Mucosa of stomach (tissue), 1 donor: Measurements from ENCODE around the gene TUBA4B.
"Not testable (repeated sequence)": the region's sequence is repeated elsewhere in the genome, so short reads cannot be mapped to it uniquely, and the experiment has no call there.

Experiments used
- H3K27me3 ChIP-seq: one replicate; pipeline ENCODE4 v1.7.0; 2013; ENCODE audit warnings: mild to moderate bottlenecking, low read length; ENCODE audit not compliant: control insufficient read depth, insufficient read depth
- H3K36me3 ChIP-seq: one replicate; pipeline ENCODE4 v1.7.0; 2013; ENCODE audit warnings: low read length; ENCODE audit not compliant: control insufficient read depth, insufficient read depth
- H3K4me1 ChIP-seq: one replicate; pipeline ENCODE4 v1.7.0; 2013; ENCODE audit warnings: mild to moderate bottlenecking, low read length; ENCODE audit not compliant: control insufficient read depth, insufficient read depth
- H3K4me3 ChIP-seq: one replicate; pipeline ENCODE4 v1.7.0; 2013; ENCODE audit warnings: low read length
- H3K9ac ChIP-seq: one replicate; pipeline ENCODE4 v1.7.0; 2013; ENCODE audit warnings: mild to moderate bottlenecking, low read length, moderate library complexity
- H3K9me3 ChIP-seq: one replicate; pipeline ENCODE4 v1.7.0; 2013; ENCODE audit warnings: mild to moderate bottlenecking, low read length, moderate library complexity; ENCODE audit not compliant: control insufficient read depth
- donor health status: Pancreatic carcinoma.

The TUBA4B gene

DNA sequence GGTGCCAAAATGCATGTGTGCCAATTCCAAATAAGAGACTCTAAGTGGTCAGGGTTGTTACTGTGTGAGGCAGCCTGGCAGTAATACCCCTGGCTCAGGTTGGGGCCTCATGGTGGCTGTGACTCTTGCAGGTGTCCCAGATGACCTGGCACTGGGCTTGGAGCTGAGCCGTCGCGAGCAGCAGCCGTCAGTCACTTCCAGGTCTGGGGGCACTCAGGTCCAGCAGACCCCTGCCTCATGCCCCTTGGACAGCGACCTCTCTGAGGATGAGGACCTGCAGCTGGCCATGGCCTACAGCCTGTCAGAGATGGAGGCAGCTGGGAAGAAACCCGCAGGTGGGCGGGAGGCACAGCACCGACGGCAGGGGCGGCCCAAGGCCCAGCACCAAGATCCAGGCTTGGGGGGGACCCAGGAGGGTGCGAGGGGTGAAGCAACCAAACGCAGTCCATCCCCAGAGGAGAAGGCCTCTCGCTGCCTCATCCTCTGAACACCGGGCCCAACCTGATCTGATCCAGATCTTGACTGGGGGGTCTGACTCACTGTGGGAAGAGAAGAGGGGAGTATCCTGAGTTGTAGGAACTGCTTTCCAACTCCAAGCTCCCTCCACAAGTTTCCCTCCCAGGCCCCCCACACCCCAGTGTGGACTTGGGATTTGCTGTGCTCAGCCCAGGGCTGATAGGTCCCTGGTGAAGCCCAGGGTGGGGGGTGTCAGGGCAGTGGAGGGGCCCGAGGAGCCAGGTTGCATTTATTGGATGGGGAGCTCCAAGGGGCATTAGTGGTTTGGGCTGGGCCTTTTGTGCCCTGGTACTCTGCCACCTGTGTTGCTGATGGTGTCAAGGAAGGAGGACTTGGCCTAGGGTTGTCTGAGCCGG is 31.7 kb downstream of the TUBA4B start:
- Histone ChIP-seq H3K9me3 (no peaks in the 10 kb centered on the region), H3K4me1 (peaks cover 16% of the 10 kb centered on the region), H3K9ac (no peak overlapping the region), H3K27me3 (no peaks in the 10 kb centered on the region), H3K36me3 (no peaks in the 10 kb centered on the region), H3K4me3 (no peak overlapping the region)

DNA sequence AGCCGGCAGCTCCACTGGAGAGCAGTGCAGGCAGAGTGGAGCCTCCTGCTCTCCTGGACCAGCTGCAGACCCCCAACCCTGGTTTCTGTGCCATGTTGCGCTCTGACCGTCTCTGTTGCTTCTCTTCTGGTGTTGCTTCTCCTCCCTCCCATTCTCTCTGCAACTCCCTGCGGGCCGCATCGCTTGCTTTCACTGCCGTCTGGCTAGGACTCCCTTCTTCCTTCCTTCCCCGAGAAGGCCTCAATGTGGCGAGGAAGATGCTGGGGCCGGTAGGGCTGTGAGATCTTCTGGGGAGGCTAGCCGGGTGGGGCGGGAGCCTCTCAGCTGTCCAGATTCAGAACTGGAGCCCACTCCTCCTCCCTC is 32.3 kb downstream of the TUBA4B start:
- Histone ChIP-seq H3K27me3 (no peaks in the 10 kb centered on the region), H3K9ac (no peak overlapping the region), H3K36me3 (no peaks in the 10 kb centered on the region), H3K4me1 (peaks cover 11% of the 10 kb centered on the region), H3K9me3 (no peaks in the 10 kb centered on the region), H3K4me3 (no peak overlapping the region)

DNA sequence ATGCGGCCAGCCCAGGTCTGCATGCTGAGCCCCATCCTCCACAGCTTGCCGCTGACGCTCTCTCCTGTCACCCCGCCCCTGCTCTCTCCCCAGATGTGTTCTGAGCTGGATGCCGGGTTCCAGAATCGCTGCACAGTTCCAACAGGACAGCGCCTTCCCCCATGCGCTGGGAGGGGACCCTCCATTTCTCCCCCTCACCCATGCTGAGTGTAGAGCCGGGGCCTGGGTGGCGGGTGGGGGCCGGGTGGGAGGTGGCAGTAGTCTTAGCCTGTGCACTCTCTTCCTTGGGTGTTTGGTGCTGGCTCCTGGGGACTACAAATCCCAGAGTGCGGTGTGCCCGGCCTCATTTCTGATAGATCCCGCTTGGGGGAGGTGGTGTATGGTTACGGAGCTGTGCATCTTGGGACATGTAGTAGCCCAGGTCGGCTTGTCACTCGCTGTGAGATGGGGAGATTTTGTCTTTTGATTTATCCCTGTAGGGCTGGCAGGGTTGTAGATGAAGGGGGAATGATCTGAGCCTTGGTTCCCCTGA is 32.9 kb downstream of the TUBA4B start:
- Histone ChIP-seq H3K27me3 (no peaks in the 10 kb centered on the region), H3K9me3 (no peaks in the 10 kb centered on the region), H3K4me1 (peaks cover 10% of the 10 kb centered on the region), H3K36me3 (no peaks in the 10 kb centered on the region), H3K4me3 (no peak overlapping the region), H3K9ac (no peak overlapping the region)

DNA sequence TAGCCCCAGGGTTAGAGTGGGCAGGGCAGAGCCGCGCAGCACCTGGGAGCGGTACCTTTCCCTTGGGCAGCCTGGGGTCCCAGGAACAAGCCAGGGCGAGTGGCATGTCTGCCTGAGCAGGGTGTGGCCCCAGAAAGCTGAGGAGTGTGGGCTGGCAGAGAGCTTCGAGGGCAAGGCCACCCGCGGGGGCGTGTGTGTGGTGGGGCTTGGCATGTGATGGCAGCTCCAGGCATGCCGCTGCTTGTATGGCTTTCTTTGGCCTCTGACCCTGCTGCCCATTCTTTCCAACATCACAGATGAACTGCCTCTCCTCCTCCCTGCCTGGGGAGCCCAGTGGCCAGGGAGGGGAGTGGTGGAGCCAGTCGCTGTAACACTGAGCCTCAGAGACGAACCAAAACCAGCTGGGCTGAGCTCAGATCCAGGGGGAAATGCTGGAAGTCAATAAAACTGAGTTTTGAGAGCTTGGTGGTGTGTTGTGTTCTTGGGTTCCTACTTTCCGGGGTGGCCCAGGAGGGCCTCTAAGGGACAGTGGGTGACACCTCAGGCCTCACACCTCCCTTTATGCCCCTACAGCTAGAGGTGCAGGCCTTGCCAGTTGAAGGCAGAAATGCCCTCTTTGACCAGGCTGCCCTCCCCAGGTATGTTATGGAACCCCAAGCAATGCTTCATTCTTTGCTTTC is 33.5 kb downstream of the TUBA4B start:
- Histone ChIP-seq H3K4me3 (no peak overlapping the region), H3K27me3 (no peaks in the 10 kb centered on the region), H3K9ac (no peak overlapping the region), H3K9me3 (no peaks in the 10 kb centered on the region), H3K36me3 (no peaks in the 10 kb centered on the region), H3K4me1 (peaks cover 10% of the 10 kb centered on the region)

- H3K36me3 ChIP-seq, H3K9ac ChIP-seq, H3K4me1 ChIP-seq, H3K4me3 ChIP-seq, H3K9me3 ChIP-seq, H3K27me3 ChIP-seq: not testable (repeated sequence)
These were observed 34.0 kb downstream of the TUBA4B start for GRCh38 chr2:219287116-219287440.

GRCh38 chr2:219287580-219288265 is 34.7 kb downstream of the TUBA4B start:
- Histone ChIP-seq H3K36me3 (no peaks in the 10 kb centered on the region), H3K9ac (no peak overlapping the region), H3K9me3 (no peaks in the 10 kb centered on the region), H3K27me3 (no peaks in the 10 kb centered on the region), H3K4me1 (peaks cover 10% of the 10 kb centered on the region), H3K4me3 (no peak overlapping the region)

DNA sequence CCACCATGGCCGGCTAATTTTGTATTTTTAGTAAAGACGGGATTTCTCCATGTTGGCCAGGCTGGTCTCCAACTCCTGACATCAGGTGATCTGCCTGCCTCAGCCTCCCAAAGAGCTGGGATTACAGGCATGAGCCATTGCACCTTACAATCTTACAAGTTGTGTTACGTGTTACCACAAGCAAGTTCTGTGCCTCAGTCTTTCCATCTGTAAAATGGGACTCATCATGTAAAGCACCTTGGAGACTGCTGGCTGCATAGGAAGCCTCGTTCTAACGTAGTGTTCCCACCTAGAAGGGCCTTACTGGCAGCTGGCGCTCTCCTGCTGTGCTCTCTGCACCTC is 36.1 kb downstream of the TUBA4B start:
- peaks cover 12% of the 10 kb centered on the region for H3K4me1 ChIP-seq
- H3K9ac ChIP-seq = no peak overlapping the region
- no peaks in the 10 kb centered on the region for H3K9me3 ChIP-seq
- no peak overlapping the region for H3K4me3 ChIP-seq
- no peaks in the 10 kb centered on the region for H3K36me3 ChIP-seq
- peaks cover 4% of the 10 kb centered on the region for H3K27me3 ChIP-seq

DNA sequence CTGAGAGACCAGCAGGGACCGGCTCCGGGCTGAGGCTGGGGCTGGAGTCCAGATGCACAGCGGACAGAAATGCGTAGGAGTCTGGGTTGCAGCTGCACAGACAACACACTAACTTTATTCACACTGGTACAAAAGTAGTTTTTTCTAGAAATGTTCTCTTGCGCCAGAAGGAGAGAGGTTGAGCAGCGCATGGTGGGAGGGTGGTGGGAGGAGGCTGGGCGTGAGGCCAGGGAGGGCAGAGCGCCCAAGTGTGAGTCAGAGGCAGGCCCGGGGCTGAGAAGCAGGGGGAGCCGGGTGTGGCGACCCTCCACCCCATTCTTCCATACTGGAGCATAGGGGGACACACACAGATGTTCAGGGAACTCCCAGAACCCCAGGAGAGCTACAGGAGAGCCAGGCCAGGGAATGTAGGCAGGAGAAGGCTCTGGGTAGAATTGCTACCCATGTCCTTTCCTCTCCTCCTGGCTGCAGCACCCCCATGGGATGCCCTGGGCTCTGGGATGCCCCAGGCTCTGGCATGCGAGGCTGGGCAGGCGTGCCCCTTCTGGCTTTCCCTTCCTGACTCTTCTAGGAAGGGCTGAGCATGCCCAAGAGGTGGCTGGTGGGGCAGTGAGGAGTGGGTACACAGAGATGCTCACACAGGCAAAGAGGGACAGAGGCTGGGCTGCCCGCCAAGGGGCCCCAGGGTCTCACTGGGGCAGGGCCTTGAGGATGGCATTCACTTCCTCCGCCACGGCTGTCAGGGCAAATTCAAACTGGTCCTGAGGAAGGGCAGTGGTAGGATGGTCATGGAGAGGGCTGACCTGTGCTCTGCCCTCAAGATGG is 36.7 kb downstream of the TUBA4B start:
- no peaks in the 10 kb centered on the region for H3K36me3 ChIP-seq

GRCh38 chr2:219290381-219291171 is 37.5 kb downstream of the TUBA4B start:
- Histone ChIP-seq H3K9ac (no peak overlapping the region), H3K27me3 (peaks cover 11% of the 10 kb centered on the region), H3K36me3 (no peaks in the 10 kb centered on the region), H3K4me1 (peaks cover 20% of the 10 kb centered on the region), H3K4me3 (no peak overlapping the region), H3K9me3 (no peaks in the 10 kb centered on the region)

More for the DNA sequence above, 36.7 kb downstream of the TUBA4B start:
- H3K4me3 ChIP-seq = no peak overlapping the region
- H3K27me3 ChIP-seq = peaks cover 7% of the 10 kb centered on the region
- no peaks in the 10 kb centered on the region for H3K9me3 ChIP-seq
- H3K9ac ChIP-seq = no peak overlapping the region
- peaks cover 18% of the 10 kb centered on the region for H3K4me1 ChIP-seq

GRCh38 chr2:219291394-219291793 is 38.4 kb downstream of the TUBA4B start:
- Histone ChIP-seq H3K27me3 (peaks cover 11% of the 10 kb centered on the region), H3K4me1 (peaks cover 20% of the 10 kb centered on the region), H3K9me3 (no peaks in the 10 kb centered on the region), H3K36me3 (no peaks in the 10 kb centered on the region), H3K4me3 (no peak overlapping the region), H3K9ac (no peak overlapping the region)

- H3K9ac ChIP-seq = no peak overlapping the region
- H3K4me3 ChIP-seq = no peak overlapping the region
- peaks cover 11% of the 10 kb centered on the region for H3K27me3 ChIP-seq
- H3K9me3 ChIP-seq = no peaks in the 10 kb centered on the region
- peaks cover 20% of the 10 kb centered on the region for H3K4me1 ChIP-seq
- H3K36me3 ChIP-seq = no peaks in the 10 kb centered on the region
These were observed 39.0 kb downstream of the TUBA4B start for GRCh38 chr2:219291910-219292490.
